GM21447 (cell line): Measurements from ENCODE around the gene SERPINA5.
"Not testable (repeated sequence)": the region's sequence is repeated elsewhere in the genome, so short reads cannot be mapped to it uniquely, and the experiment has no call there.

Experiments
- ATAC-seq: cut with Tn5 transposase; IDR thresholded peaks from one replicate; pipeline ENCODE4 v1.9.1; 2021; ENCODE audit not compliant: unreplicated experiment

Gene SERPINA5

GRCh38 chr14:94573475-94574277 lies 7.5 kb upstream of the SERPINA5 start:
- no peak for ATAC-seq

GRCh38 chr14:94574336-94574735 lies 6.9 kb upstream of the SERPINA5 start:
- ATAC-seq, result no peak

- no peak for ATAC-seq
Observed at GRCh38 chr14:94575730-94576585, 5.3 kb upstream of the SERPINA5 start.

- not testable (repeated sequence) for ATAC-seq
Observed at GRCh38 chr14:94577472-94577871, 3.8 kb upstream of the SERPINA5 start.

GRCh38 chr14:94578712-94579111 lies 2.5 kb upstream of the SERPINA5 start:
- ATAC-seq, result no peak

- ATAC-seq, result no peak
Observed at GRCh38 chr14:94582199-94582750, 1.0 kb downstream of the SERPINA5 start.

GRCh38 chr14:94582851-94583250 lies 1.6 kb downstream of the SERPINA5 start:
- ATAC-seq, result no peak

GRCh38 chr14:94583557-94583956 lies 2.3 kb downstream of the SERPINA5 start:
- ATAC-seq, result no peak

GRCh38 chr14:94584591-94585280 lies 3.5 kb downstream of the SERPINA5 start:
- ATAC-seq, result no peak

- no peak for ATAC-seq
Observed at GRCh38 chr14:94586635-94587034, 5.4 kb downstream of the SERPINA5 start.

- ATAC-seq, result no peak
Observed at GRCh38 chr14:94588311-94588710, 7.1 kb downstream of the SERPINA5 start.

- no peak for ATAC-seq
Observed at GRCh38 chr14:94591073-94591472, 9.8 kb downstream of the SERPINA5 start.

- ATAC-seq, result no peak
Observed at GRCh38 chr14:94591871-94592270, 10.6 kb downstream of the SERPINA5 start.

- ATAC-seq, result no peak
Observed at GRCh38 chr14:94592457-94592856, 11.2 kb downstream of the SERPINA5 start.

GRCh38 chr14:94593376-94593748 lies 12.1 kb downstream of the SERPINA5 start:
- ATAC-seq, result no peak

GRCh38 chr14:94593749-94594431 lies 12.7 kb downstream of the SERPINA5 start:
- ATAC-seq, result no peak

- ATAC-seq, result no peak
Observed at GRCh38 chr14:94594441-94594840, 13.2 kb downstream of the SERPINA5 start.

- no peak for ATAC-seq
Observed at GRCh38 chr14:94595912-94596311, 14.7 kb downstream of the SERPINA5 start.

GRCh38 chr14:94596361-94596760 lies 15.1 kb downstream of the SERPINA5 start:
- ATAC-seq, result no peak

- no peak for ATAC-seq
Observed at GRCh38 chr14:94597788-94598187, 16.6 kb downstream of the SERPINA5 start.

- ATAC-seq, result no peak
Observed at GRCh38 chr14:94598506-94598815, 17.2 kb downstream of the SERPINA5 start.
